Subcutaneous abdominal adipose tissue (tissue), 5 donors: Measurements from ENCODE around the gene DPF1.
"Not testable (repeated sequence)": the region's sequence is repeated elsewhere in the genome, so short reads cannot be mapped to it uniquely, and the experiment has no call there.

Experiments used
- H3K27ac ChIP-seq: one replicate; pipeline ENCODE4 v1.7.0; 2013; ENCODE audit warnings: low read depth, mild to moderate bottlenecking, inconsistent platforms, low read length, moderate library complexity
- H3K27me3 ChIP-seq, 5 donors: one replicate each; pipeline ENCODE4 v1.7.0; 2013; ENCODE audit warnings: low read length in 5 of 5, inconsistent platforms in 1 of 5; ENCODE audit not compliant: control insufficient read depth in 5 of 5, insufficient read depth in 4 of 5
- H3K36me3 ChIP-seq, 5 donors: one replicate each; pipeline ENCODE4 v1.7.0; 2013; ENCODE audit warnings: low read length in 5 of 5; ENCODE audit not compliant: control insufficient read depth in 5 of 5, insufficient read depth in 5 of 5
- H3K4me1 ChIP-seq, 5 donors: one replicate each; pipeline ENCODE4 v1.7.0; 2013; ENCODE audit warnings: low read length in 5 of 5, mild to moderate bottlenecking in 3 of 5, moderate library complexity in 1 of 5; ENCODE audit not compliant: control insufficient read depth in 5 of 5, insufficient read depth in 5 of 5
- H3K4me3 ChIP-seq, 5 donors: one replicate each; pipeline ENCODE4 v1.7.0; 2013; ENCODE audit warnings: low read length in 5 of 5, low read depth in 1 of 5
- H3K9ac ChIP-seq, 5 donors: one replicate each; pipeline ENCODE4 v1.7.0; 2013; ENCODE audit warnings: low read length in 5 of 5, mild to moderate bottlenecking in 4 of 5, moderate library complexity in 3 of 5
- H3K9me3 ChIP-seq, 5 donors: one replicate each; pipeline ENCODE4 v1.7.0; 2013; ENCODE audit warnings: low read length in 5 of 5; ENCODE audit not compliant: control insufficient read depth in 5 of 5
- donor health status: healthy.
- donor health status: healthy.
- donor health status: healthy.
- donor health status: healthy.
- donor health status: healthy.

DPF1 gene

DNA sequence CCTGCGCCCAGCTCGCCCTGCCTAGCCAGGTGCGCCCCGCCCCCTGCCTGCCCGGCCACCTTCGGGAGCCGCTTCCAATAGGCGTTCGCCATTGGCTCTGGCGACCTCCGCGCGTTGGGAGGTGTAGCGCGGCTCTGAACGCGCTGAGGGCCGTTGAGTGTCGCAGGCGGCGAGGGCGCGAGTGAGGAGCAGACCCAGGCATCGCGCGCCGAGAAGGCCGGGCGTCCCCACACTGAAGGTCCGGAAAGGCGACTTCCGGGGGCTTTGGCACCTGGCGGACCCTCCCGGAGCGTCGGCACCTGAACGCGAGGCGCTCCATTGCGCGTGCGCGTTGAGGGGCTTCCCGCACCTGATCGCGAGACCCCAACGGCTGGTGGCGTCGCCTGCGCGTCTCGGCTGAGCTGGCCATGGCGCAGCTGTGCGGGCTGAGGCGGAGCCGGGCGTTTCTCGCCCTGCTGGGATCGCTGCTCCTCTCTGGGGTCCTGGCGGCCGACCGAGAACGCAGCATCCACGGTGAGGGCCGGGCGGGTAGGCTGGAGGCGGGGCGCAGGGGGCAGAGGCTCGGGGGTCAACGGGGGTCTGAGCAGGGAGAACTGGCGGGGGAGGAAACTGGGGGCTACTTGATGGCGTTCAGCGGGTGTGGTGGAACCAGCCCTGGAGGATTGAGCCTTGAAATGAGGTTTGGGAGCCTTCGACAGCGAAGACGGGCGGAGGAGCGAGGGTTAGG lies 40.6 kb upstream of the DPF1 start, which contains the start of gene SPINT2:
Gene SPINT2, plus strand, starts transcription at position 88 of the 727 bp plus-strand sequence. Its CDS starts 320 bp downstream, at position 408.
- peaks cover 0 to 24% (median 12%) of the 10 kb centered on the region in 5 donors for H3K4me1 ChIP-seq
- peaks cover 0 to 3% (median 0%) of the 10 kb centered on the region in 5 donors for H3K27me3 ChIP-seq

DNA sequence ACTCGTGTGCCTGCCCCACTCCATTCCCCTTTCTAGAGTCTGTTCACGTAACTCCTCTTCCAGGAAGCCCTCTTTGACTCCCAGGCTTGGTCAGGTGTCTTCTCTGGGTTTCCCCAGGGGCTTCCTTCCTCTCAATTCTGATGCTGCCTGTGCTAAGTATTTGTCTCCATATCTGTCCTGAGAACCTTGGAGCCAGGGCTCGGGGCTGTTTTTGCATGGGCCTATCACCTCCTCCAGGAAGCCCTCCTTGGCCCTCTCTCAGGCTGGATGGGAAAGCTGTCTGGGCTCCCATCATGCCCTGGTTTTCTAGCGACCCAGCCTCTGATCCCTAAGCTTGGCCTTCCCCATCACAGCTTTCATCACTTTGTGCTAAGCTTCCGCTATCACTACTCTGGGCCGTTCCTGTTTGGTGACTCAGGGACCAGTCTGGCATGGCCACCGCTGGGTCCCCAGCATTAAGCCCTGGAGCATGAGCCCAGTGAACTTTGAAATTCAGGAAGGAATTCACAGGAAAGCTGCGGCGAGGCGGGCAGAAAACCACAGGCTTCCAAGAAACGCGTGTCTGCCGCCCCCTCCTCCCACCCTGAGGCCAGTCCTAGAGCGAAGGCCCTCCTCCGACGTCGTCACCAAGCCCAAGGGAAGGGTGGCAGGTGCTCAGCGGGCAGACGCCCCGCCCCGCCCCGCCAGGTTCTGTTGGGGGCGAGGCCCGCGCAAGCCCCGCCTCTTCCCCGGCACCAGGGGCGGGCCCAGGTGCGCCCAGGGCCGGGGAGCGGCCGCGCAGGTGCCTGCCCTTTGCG lies 39.9 kb upstream of the DPF1 start:
- Histone ChIP-seq H3K9ac (peak overlapping the region in 2 of 5 donors; percentile 20 to 69), H3K4me1 (peaks cover 0 to 24% (median 12%) of the 10 kb centered on the region in 5 donors), H3K27me3 (peaks cover 0 to 3% (median 0%) of the 10 kb centered on the region in 5 donors), H3K27ac (no peak overlapping the region), H3K4me3 (peak overlapping the region; percentile 45 to 73 (median 62)), H3K36me3 (no peaks in the 10 kb centered on the region), H3K9me3 (no peaks in the 10 kb centered on the region)

More for the DNA sequence above, 40.6 kb upstream of the DPF1 start, which contains the start of gene SPINT2:
- H3K4me3 ChIP-seq, result peak within 1 kb of the TSS; percentile 53 to 73 (median 62)
- H3K9me3 ChIP-seq, result no peaks in the 10 kb centered on the region
- H3K36me3 ChIP-seq, result no peaks in the 10 kb centered on the region
- no peak within 1 kb of the TSS for H3K27ac ChIP-seq
- H3K9ac ChIP-seq, result peak within 1 kb of the TSS in 3 of 5 donors; percentile 5 to 69 (median 66)

DNA sequence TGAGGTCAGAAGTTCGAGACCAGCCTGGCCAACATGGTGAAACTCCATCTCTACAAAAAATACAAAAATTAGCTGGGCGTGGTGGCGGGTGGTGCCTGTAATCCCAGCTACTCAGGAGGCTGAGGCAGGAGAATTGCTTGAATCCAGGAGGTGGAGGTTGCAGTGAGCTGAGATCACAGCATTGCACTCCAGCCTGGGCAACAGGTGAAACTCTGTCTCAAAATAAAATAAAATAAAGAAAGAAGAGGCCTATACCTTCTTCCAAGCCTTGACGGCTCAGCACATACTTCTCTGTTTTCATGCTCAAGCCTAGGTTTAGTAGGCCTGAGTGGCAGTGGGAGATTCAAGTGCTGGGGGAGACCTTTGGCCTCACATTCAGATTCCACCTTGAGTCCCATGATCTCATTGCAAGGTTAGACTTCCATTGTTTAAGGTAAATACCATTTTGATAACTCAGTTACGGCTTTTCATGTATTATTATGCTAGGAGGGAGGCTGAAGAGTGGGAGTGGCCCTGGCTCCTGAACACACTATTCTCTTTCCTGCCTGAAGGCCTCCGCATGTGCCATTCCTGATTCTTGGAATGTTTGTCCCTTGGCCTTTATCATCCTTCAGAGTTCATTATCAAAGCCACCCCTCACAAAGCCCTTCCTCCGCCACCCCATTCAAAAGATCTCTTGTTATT lies 38.7 kb upstream of the DPF1 start:
- Histone ChIP-seq H3K36me3 (no peaks in the 10 kb centered on the region), H3K4me3 (no peak overlapping the region), H3K9me3 (no peaks in the 10 kb centered on the region), H3K9ac (no peak overlapping the region), H3K27ac (no peak overlapping the region), H3K4me1 (peaks cover 0 to 17% (median 12%) of the 10 kb centered on the region in 5 donors), H3K27me3 (peaks cover 0 to 3% (median 0%) of the 10 kb centered on the region in 5 donors)

DNA sequence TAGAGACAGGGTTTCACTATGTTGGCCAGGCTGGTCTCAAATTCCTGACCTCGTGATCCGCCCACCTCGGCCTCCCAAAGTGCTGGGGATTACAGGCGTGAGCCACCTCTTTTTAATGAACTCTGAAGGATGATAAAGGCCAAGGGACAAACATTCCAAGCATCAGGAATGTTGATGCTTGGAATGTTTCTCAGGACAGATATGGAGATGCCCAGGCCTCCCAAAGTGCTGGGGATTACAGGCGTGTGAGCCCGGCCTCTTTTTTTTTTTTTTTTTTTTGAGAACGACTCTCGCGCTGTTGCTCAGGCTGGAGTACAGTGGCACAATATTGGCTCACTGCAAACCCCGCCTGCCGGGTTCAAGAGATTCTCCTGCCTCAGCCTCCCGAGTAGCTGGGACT lies 37.9 kb upstream of the DPF1 start:
- not testable (repeated sequence) for H3K9ac ChIP-seq, H3K36me3 ChIP-seq, H3K4me3 ChIP-seq, H3K27me3 ChIP-seq, H3K27ac ChIP-seq, H3K9me3 ChIP-seq
- H3K4me1 ChIP-seq, result peaks cover 0 to 17% (median 12%) of the 10 kb centered on the region in 5 donors

DNA sequence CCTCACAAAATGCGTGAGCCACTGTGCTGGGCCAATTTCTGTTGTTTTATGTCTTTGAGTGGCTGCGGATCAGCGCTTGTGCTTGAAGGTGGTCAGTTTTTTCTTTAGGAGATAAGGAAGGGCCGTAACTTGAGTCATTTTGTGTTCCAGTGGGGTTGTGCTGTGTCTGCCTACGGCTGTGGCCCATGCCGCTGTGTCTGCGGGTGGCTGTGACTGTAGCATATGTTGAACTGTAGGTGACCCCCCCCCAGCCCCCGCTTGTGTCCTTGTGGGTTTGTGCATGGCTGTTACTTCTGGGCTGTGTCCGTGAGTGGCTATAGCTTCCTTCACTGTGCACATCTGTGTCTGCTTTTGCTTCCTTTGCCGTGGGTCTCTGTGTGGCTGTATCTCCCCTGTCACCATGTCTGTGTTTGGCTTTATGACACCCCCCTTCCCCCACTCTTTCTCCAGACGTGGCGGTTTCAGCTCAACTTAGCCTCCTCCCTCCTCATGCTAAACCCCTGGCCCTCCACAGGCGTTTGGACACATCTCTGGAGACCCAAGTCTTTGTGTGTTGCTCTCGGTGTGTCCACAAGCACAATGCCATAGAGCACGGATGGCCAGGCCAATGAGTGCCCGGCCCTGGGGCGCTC lies 31.5 kb upstream of the DPF1 start:
- Histone ChIP-seq H3K36me3 (peaks cover 0 to 2% (median 0%) of the 10 kb centered on the region in 5 donors), H3K27ac (peak overlapping the region; percentile 60), H3K4me3 (peak overlapping the region; percentile 58 to 83 (median 71)), H3K27me3 (no peaks in the 10 kb centered on the region), H3K4me1 (peaks cover 7 to 61% (median 47%) of the 10 kb centered on the region in 5 donors), H3K9ac (peak overlapping the region in 2 of 5 donors; percentile 7 to 57), H3K9me3 (no peaks in the 10 kb centered on the region)

DNA sequence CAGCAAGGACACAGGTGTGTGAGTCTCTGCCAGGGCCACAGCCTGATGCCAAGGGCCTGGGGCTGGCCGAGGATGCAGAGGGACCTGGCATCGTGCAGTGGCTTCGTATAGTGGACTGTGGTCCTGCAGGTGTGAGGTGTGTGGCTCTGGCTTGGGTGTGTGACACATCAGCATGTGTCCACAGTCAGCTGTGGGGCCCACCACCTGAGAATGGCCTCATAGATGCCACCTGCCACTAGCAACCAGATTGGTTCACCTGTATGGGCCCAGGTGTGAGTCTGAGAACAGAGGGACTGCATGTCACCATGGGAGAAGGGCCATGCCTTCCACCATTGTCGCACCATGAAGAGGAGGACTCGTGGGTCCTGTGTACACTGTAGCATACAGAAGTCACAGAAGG lies 29.8 kb upstream of the DPF1 start:
- H3K27me3 ChIP-seq, result no peaks in the 10 kb centered on the region
- H3K4me3 ChIP-seq, result peak overlapping the region in 3 of 5 donors; percentile 44 to 55 (median 46)
- no peaks in the 10 kb centered on the region for H3K9me3 ChIP-seq
- H3K4me1 ChIP-seq, result peaks cover 7 to 64% (median 47%) of the 10 kb centered on the region in 5 donors
- H3K9ac ChIP-seq, result peak overlapping the region in 3 of 5 donors; percentile 21 to 65 (median 45)
- peaks cover 0 to 2% (median 0%) of the 10 kb centered on the region in 5 donors for H3K36me3 ChIP-seq
- peak overlapping the region; percentile 96 for H3K27ac ChIP-seq

DNA sequence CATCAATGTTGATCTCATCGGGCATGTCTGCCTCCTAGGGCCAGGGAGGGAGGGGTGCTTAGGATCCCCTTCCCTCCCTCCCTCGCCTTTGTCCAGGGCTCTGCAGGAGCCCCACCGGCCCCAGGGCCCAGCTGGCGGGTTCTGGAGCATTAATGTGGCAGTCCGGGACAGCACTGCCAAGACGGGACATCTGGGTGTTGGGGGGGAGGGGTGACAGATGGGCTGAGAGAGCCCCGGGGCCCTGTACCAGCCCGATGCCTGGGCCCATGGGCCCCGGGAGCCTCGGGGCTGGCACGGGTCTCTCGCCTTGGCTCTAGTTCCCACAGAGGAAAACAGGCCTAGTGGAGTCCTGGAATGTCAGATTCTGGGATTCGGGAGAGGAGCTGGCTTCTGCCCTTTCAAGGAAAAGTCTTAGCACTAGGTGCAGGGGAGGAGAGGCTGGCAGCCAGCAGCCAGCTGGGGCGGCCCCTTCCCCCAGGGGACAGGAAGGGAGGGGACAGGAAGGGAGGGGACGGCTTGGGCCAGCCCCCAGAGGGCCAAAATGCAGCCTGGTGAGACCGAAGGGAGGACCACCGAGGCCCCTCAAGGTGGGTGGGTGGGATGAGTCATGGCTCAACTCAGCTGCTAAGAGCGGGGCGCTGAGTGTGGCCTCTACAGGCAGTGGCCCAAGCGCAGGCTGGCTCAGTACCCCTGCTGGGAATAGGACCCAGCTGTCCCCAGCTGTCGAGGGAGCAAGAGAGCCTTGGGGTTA lies 29.1 kb upstream of the DPF1 start:
- no peaks in the 10 kb centered on the region for H3K27me3 ChIP-seq
- H3K27ac ChIP-seq, result peak overlapping the region; percentile 96
- H3K9ac ChIP-seq, result peak overlapping the region; percentile 21 to 93 (median 55)
- no peaks in the 10 kb centered on the region for H3K9me3 ChIP-seq
- peaks cover 7 to 64% (median 47%) of the 10 kb centered on the region in 5 donors for H3K4me1 ChIP-seq
- H3K36me3 ChIP-seq, result peaks cover 0 to 2% (median 0%) of the 10 kb centered on the region in 5 donors
- H3K4me3 ChIP-seq, result peak overlapping the region in 4 of 5 donors; percentile 44 to 55 (median 47)

DNA sequence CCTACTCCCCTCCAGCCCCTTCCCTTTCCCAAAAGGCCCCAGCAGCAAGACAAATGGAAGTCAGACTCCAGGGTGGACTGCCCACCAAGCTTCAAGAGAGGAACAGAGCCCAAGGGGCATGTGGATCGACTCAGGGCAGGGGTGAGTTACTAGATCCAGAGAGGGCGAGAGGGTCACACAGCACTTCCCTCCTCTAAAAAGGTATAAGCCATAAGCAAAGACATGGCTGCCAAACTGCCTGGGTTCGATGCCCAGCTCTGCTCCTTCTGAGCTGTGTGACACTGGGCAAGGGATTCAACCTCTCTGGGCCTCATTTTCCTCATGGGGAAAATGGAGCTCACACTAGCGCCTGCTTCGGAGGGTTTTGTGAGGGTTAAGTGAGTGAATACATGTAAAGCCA lies 28.4 kb upstream of the DPF1 start:
- H3K4me3 ChIP-seq, result peak overlapping the region in 4 of 5 donors; percentile 44 to 55 (median 47)
- peak overlapping the region; percentile 3 to 93 (median 55) for H3K9ac ChIP-seq
- H3K4me1 ChIP-seq, result peaks cover 7 to 69% (median 51%) of the 10 kb centered on the region in 5 donors
- peaks cover 0 to 2% (median 0%) of the 10 kb centered on the region in 5 donors for H3K36me3 ChIP-seq
- H3K9me3 ChIP-seq, result no peaks in the 10 kb centered on the region
- H3K27ac ChIP-seq, result peak overlapping the region; percentile 96
- H3K27me3 ChIP-seq, result no peaks in the 10 kb centered on the region
